GM21423 (cell line): ENCODE results near the gene BHLHA9.
"Not testable (repeated sequence)": the region's sequence is repeated elsewhere in the genome, so short reads cannot be mapped to it uniquely, and the experiment has no call there.

Experiments used
- ATAC-seq: cut with Tn5 transposase; IDR thresholded peaks from one replicate; pipeline ENCODE4 v1.9.1; 2021; ENCODE audit warnings: mild to moderate bottlenecking, moderate library complexity; ENCODE audit not compliant: unreplicated experiment

BHLHA9 gene

DNA sequence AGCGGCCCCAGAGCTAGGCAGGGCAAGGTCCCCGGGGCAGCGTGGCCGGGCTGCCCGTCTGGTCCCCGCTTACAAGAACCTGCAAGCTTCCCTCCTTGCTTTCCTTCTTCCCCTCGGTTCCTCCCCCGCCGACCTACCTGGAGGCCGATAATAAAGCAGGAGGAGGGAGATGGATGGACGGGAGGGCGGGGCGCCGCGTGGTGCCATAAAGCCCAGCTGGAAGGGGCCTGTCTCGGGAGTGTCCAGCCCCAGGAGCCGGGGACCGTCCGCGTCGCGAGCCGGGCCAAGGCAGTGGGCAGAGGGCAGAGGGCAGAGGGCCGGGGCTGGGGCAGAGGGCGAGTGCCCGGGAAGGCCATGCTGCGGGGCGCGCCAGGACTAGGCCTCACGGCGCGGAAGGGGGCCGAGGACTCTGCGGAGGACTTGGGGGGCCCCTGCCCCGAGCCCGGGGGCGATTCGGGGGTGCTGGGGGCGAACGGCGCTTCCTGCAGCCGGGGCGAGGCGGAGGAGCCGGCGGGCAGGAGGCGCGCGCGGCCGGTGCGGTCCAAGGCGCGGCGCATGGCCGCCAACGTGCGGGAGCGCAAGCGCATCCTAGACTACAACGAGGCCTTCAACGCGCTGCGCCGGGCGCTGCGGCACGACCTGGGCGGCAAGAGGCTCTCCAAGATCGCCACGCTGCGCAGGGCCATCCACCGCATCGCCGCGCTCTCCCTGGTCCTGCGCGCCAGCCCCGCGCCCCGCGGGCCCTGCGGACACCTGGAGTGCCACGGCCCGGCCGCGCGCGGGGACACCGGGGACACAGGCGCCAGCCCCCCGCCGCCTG lies at the start of gene BHLHA9:
BHLHA9 (plus strand) TSS at position 235 of the 820 bp plus-strand sequence; CDS start at position 355, 120 bp downstream.
- ATAC-seq, result no peak

DNA sequence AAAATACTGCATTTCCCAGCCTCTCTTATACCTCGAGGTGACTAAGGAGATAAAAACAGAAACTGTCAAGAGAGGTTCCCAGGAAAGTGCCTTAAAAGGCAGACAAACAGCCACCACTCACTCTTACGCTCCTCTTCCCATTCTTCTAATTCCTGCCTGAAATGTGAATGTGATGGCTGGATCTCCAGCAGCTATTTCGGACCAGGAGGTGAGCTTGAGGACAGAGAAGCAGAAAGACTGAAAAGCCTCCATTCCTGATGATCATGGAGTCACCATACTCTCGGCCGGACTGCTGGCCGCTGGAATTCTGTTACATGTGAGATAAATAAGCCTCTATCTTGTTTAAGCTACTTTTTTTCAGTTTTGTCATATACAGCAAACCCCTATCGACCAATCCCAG lies 49.0 kb upstream of the BHLHA9 start:
- ATAC-seq, result no peak

DNA sequence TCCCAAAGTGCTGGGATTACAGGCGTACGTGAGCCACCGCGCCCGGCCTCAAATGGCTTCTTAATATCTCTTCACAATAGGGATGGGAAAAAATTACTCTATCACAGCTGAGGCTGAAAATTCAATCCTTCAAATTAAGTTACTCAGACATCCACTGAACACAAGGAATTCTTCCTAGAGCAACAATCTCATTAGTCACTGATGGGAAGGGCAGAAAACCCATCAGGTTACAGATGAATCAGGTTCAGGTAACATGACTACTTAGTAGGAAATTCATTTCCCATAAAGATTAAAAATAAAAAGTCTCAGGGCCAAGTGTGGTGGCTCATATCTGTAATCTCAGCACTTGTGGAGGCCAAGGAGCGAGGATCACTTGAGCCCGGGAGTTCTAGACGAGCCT lies 47.9 kb upstream of the BHLHA9 start:
- ATAC-seq, result no peak

DNA sequence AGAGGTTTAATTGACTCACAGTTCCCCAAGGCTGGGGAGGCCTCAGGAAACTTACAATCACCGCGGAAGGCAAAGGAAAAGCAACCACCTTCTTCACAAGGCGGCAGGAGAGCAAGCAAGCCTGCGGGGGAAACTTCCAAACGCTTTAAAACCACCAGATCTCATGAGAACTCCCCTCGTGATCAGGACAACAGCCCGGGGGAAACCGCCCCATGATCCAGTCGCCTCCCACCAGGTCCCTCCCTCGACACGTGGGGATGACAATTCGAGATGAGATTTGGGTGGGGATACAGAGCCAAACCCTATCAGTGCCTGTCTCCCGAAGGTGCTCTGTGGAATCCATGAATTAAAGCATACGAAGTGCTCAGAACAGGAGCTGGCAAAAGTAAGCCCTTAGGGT lies 46.6 kb upstream of the BHLHA9 start:
- ATAC-seq, result no peak

DNA sequence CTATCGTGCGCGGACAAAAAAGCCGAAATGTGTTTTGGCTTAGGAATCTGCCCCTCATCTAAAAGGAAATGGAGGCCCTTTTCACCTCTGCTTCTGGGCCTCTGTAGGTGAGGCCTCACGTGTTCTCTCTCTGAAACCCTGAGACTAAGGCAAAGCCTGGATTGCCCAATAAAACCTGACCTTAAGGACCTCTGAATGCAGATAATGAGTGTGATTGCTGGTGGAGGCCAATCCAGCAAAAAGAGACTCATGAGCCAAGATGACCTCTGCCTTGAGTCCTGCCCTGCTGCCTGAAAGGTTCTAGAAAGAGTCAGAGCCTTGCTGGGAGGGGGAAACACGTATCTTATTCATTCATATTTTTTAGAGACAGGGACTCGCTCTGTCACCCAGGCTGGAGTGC lies 45.9 kb upstream of the BHLHA9 start:
- no peak for ATAC-seq

DNA sequence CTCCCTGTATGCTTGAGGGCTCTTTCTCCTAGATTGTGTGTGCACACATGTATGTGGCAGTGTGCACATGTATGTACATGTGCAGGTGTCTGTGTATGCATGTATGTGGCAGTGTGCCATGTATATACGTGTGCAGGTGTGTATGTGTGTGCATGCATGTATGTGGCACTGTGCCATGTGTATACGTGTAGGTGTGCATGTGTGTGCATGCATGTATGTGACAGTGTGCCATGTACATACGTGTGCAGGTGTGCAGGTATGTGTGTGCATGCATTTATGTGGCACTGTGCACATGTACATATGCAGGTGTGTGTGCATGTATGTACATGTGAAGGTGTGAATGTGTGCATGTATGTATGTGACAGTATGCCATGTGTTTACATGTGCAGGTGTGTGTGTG lies 43.9 kb upstream of the BHLHA9 start:
- ATAC-seq, result no peak

DNA sequence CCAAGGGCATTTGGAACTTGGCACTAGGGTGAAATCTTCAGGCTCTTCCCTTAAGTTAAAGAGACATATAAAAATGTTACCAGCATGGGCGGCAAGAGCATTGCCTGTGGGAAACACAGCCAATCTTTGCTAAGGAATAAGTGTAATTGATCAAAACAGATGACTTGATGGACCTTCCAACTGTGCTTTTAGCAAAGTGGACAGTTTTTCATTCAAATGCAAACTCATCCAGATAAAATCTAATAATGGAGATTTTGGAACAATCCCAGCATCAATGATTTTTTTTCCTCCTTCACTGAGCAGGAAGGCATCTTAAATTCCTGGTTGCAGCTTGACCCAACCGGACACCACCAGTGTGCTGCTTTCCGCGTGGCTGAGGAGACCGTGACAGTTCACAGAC lies 42.9 kb upstream of the BHLHA9 start:
- no peak for ATAC-seq

DNA sequence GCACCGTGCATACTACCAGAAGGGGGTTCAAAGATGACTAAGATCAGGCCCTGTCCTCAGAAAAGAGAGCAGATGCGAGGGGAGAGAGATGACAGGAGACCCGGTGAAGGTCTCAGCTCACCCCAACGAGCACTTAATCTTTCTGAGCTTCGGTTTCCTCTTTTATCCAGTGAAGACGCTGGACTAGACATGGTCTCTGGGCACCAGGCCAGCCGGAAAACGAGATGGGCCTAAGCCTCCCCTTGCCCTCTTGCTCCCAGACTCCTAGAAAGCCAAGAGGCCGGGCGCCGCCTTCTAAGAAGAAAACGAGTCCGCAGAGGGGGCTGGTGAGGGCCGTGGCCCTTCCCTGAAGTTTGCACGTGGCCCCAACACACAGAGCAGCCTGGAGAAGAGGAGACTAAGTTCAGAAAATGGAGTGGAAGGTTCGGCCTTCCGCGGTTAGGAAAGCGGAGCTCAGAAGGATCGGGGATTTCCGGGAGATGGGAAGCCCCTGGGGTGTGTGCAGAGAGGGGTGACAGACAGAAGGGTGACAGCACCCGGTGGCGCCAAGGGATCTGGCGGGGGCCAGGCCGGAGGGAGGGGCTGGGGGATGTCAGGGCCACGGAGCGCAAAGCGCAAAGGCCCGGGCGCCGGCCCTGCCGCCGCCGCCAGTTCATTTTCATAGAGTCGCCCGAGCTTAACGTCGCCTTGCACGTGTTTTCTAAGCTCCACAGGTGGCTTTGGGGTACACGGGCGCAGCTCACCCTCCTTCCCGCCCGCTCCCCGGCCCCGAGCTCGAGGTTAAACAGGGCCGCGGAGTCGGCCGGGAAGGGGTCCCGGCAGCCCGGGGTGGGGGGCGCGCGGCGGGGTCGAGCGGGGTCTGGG lies 42.1 kb upstream of the BHLHA9 start:
- peak; percentile 48 for ATAC-seq

DNA sequence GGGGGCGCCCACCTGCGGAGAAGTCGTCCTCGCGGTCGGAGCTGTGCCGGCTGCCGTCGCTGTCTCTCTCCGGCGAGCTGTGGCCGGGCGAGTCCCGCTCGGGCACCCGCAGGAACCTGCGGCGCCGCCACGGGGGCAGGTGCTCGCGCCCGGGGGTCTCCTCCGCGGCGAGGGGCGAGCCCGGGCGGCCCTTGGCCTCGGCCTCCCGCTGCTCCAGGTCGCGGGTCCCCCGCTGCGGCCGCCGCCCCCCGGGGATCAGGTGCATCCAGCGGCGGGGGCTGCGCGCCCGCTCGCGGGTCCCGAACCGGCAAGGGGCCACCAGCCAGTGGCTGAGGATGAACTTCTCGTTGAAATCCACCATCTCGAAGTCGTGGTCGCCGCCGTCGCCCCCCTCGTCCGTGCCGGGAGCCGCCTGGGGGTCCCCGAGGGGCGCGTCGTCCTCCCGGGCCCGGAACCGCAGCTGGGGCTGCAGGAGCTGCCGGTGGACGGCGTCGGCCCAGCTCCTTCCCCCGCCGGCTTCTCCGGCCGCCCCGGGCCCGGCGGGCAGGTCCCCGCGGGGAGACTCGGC lies 41.4 kb upstream of the BHLHA9 start:
- peak; percentile 15 for ATAC-seq

DNA sequence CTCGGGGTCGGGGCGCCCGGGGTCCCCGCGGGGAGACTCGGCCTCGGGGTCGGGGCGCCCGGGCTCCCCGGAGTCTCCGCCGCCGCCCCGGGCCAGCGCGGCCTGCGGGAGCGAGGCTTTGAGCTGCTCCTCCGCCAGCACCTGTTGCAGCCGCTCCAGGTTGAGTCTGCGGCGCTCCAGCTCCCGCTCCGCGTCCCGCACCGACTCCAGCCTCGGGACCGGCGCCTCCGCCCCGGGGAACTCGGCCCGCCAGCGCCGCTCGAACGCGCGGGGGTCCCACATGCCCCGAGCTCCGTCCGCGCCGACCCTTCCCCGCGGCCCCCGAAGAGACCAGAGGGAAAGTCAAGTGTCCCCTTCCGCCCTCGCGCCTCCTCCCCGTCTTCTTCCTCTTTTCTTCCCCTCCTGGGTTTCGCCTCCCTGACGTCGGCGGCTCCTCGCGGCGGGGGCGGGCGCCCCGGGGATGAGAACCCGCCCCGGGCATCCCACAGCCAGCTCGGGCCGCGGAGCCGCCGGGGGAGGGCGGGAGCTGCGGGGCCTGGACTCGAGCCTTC lies 40.8 kb upstream of the BHLHA9 start:
- peak; percentile 47 for ATAC-seq

DNA sequence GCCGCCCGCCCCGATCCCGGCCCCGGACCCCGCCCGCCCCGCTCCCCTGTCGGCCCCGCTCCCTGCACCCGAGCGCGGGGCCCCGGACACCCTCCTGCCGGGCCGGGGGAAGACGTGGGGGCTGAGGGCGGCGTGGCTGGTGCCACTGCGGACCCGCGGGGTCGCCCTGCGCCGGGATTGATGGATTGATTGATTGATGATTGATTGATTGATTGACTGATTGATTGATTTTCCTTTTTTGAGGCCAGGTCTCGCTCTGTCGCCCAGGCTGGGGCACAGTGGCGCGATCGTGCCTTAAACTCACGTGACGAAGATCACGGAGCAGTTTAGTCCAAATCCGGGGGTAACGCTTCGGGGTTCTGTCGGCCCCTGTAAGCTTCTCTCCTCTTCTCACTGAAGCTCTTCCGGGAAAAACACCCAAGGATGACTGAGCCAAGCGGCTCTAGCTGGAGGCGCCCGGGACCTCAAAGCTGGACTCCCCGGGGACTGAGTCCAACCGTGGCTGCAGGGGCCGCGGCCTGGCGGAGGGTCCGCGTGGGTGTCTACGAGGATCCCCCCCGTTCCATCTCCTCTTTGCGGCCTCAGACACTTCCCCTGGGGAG lies 40.2 kb upstream of the BHLHA9 start:
- no peak for ATAC-seq

DNA sequence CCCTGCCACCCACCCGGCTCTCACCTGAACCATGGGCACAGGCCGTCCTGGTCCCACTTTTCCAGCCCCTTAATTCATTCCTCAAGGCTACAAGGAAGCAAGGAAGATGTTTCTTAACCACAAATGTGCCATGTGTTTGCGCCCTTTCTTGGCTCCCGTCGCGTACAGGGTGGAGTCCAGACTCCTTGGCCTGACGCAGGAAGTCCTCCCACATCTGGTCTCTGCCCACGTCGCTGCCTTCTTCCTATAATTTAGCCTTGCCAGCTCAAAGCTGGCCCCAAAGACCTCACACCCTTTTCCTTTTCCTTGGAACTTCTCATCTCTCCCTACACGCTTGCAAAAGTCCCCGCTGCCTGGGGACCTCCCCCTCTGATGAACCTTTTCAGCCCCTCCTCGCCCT lies 38.8 kb upstream of the BHLHA9 start:
- no peak for ATAC-seq

DNA sequence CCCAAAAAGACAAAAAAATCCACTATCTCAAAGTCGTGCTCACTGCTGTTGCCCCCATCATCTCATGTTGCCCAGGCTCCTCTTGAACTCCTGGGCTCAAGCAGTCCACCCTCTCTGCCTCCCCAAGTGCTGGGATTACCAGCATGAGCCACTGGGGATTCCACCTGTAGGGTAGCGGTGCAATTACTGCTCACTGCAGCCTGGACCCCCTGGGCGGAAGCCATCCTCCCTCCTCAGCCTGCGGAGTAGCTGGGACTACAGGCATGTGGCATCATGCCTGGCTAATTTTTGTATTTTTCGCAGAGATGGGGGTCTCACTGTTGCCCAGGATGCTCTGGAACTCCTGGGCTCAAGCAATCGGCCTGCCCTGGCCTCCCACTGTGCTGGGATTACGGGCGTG lies 37.9 kb upstream of the BHLHA9 start:
- no peak for ATAC-seq

DNA sequence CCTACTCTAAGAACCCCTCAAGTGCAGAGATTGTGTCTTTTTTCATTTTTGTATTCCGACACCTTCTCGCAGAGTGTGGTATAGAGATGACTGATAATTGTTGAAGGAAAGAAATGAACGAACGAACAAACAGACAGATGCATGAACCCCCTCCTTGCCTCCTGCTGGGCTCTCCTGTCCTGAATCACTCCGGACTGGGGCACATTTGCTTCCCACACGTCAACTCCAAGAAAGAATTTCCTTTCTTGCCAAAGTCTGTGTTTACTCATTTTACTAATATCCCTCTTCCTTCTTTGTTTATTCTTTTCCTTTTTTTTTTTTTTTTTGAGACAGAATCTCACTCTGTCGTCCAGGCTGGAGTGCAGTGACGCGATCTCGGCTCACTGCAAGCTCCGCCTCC lies 37.5 kb upstream of the BHLHA9 start:
- no peak for ATAC-seq

DNA sequence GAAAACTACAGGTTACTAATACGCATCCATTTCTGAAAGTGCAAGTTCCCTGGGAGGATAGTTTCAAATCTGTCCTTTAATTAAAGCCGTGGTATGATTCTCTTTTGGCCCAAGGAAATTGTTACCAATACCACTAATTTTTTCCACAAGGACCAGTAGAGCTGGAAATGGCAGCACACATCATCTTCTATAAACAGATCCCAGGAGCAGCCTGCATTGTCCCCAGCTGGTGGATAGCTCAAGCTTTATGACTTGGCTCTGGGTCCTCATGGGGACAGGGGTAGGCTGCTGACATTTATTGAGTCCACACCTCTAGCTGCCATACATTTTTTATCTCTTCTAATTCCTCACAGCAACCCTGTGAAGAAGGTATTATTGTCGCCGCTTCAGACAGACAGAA lies 35.8 kb upstream of the BHLHA9 start:
- no peak for ATAC-seq

DNA sequence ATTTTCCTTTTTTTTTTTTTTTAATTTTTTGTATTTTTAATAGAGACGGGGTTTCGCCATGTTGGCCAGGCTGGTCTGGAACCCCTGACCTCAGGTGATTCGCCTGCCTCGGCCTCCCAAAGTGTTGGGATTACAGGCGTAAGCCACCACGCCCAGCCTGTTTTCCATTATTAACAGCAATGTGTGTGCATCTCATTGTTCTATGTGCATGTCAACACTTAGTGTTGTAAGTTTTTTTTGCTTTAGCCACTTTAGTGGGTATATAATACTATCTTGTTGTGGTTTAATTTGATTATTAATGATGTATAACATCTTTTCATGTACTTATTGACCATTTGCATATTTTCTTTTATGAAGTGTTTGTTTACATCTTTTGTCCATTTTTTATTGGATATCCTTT lies 32.8 kb upstream of the BHLHA9 start:
- no peak for ATAC-seq

DNA sequence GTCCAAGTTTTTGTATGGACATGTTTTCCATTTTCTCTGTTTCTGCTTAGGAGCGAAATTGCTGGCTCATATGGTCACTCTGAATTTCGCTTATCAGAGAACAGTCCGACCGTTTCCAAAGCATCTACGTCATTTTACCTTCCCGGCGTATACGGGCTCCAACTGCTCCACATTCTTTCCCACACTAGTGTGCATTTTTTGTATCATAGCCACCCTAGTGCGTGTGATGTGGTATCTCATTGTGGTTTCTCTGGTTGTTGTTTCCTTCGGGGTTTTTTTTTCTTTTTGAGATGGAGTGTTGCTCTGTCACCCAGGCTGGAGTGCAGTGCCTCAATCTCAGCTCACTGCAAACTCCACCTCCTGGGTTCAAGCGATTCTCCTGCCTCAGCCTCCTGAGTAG lies 31.0 kb upstream of the BHLHA9 start:
- ATAC-seq, result no peak

DNA sequence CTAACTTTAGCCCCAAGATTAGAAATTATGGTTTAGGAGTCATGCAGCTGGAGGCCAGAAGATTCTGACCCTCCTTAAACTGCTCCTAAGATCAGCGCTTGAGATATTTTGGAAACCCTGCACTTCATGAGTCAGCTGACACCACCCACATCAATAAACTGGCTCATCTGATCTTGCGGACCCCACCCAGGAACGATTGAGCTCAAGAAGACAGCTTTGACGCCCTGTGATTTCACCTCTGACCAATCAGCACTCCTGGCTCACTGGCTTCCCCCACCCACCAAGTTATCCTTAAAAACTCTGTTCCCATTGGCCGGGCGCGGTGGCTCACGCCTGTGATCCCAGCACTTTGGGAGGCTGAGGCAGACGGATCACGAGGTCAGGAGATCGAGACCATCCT lies 29.8 kb upstream of the BHLHA9 start:
- ATAC-seq, result not testable (repeated sequence)

DNA sequence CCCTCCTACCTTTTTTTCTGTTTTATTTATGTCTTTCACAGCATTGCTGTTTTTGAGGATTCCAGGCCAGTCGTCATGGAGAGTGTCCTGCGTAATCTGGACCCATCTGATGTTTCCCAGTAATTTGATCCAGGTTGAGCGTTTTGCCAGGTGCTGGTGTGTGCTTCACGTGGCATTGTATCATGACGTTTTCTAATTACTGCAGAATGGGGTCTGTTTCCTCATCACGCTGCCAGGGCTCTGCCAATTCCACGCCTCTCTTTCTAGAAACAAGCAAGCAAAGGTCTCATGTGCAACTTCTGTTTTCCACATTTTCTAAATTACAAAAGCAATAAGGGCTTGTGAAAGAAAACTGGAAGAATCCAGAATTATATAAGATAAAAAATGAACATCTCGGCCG lies 28.3 kb upstream of the BHLHA9 start:
- no peak for ATAC-seq

DNA sequence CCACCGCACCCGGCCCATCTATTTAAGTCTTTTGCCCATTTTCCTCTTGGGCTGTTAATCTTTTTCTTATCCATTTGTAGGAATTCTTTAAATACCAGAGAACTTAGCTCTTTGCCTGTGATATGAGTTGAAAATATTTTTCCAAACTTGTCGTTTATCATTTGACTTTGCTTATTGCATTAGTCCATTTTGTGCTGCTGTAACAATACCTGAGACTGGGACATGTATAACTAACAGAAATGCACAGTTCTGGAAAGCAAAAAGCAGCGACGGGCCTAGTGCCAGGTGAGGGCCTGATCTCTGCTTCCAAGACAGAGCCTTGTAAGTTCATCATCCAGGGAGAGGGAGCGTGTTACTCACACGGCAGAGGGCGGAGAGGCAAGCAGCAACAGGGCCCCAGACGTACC lies 25.6 kb upstream of the BHLHA9 start:
- no peak for ATAC-seq
